G401.6 (cell line): Measurements from ENCODE around the gene PPP1R9A.

Experiments
- FAIRE-seq: peaks from 2 replicates; lab custom pipeline; 2012; peaks lifted over from hg19 to GRCh38; lab: Jason Lieb, UNC

The PPP1R9A gene

GRCh38 chr7:95041031-95041430 lies 133.6 kb downstream of the PPP1R9A start:
- no peak for FAIRE-seq

- FAIRE-seq = no peak
Measured at GRCh38 chr7:95045236-95045923, 138.0 kb downstream of the PPP1R9A start.

- no peak for FAIRE-seq
Measured at GRCh38 chr7:95046494-95047240, 139.3 kb downstream of the PPP1R9A start.

- FAIRE-seq = no peak
Measured at GRCh38 chr7:95047291-95047690, 139.9 kb downstream of the PPP1R9A start.

GRCh38 chr7:95052566-95053094 lies 145.2 kb downstream of the PPP1R9A start:
- no peak for FAIRE-seq

- no peak for FAIRE-seq
Measured at GRCh38 chr7:95054386-95054785, 147.0 kb downstream of the PPP1R9A start.

GRCh38 chr7:95055295-95055694 lies 147.9 kb downstream of the PPP1R9A start:
- FAIRE-seq = no peak

- no peak for FAIRE-seq
Measured at GRCh38 chr7:95056107-95056739, 148.8 kb downstream of the PPP1R9A start.

GRCh38 chr7:95056901-95057300 lies 149.5 kb downstream of the PPP1R9A start:
- no peak for FAIRE-seq

GRCh38 chr7:95059842-95060313 lies 152.5 kb downstream of the PPP1R9A start:
- FAIRE-seq = no peak

- no peak for FAIRE-seq
Measured at GRCh38 chr7:95062901-95063300, 155.5 kb downstream of the PPP1R9A start.

- FAIRE-seq = no peak
Measured at GRCh38 chr7:95066737-95067530, 159.5 kb downstream of the PPP1R9A start.

GRCh38 chr7:95088536-95089215 lies 181.3 kb downstream of the PPP1R9A start:
- no peak for FAIRE-seq

GRCh38 chr7:95089414-95090315 lies 182.3 kb downstream of the PPP1R9A start:
- FAIRE-seq = no peak

GRCh38 chr7:95092324-95092723 lies 184.9 kb downstream of the PPP1R9A start:
- FAIRE-seq = no peak

GRCh38 chr7:95095259-95095965 lies 188.0 kb downstream of the PPP1R9A start:
- FAIRE-seq = no peak

GRCh38 chr7:95095966-95096540 lies 188.7 kb downstream of the PPP1R9A start:
- no peak for FAIRE-seq

- no peak for FAIRE-seq
Measured at GRCh38 chr7:95097291-95097690, 189.9 kb downstream of the PPP1R9A start.

GRCh38 chr7:95097851-95098250 lies 190.5 kb downstream of the PPP1R9A start:
- FAIRE-seq = no peak
